ENCODE results near the gene TEKT5. TPM values are rescaled to one million over a fixed set of nuclear protein-coding genes. Genes with fewer than 3 reads are reported as not detected.

Gene TEKT5
- total and polyA plus RNA-seq, 11 donors, result 0.51 to 2.8 TPM; not detected in 9

GRCh38 chr16:10618710-10619209 is 76.0 kb downstream of the TEKT5 start:
- Histone ChIP-seq H3K4me3 (peak overlapping the region in 7 of 12 donors; percentile 18 to 49 (median 42)), H3K4me1 (peaks cover 3 to 47% (median 23%) of the 10 kb centered on the region in 12 donors), H3K9me3 (no peaks in the 10 kb centered on the region), H3K36me3 (no peaks in the 10 kb centered on the region), H3K27me3 (no peaks in the 10 kb centered on the region), H3K27ac (peak overlapping the region in 9 of 12 donors; percentile 13 to 77 (median 60))
- WGBS, 4 donors, result 57 to 68% (median 60%) methylated on average over 12 to 13 of the region's 13 CpGs
- peak in 1 of 4 donors; percentile 22 for ATAC-seq
- intact Hi-C loops (cut with DNase I), result loop anchor here in 3 of 10 donors (5.0 kb wide), 3 partner anchors 36 to 81 kb away; partner anchors contain the start of gene EMP2 (in 2 of the 3)
- no peak for TF ChIP-seq POLR2A (IDR thresholded peaks at IDR 0.05)
- no peak for TF ChIP-seq CTCF (IDR thresholded peaks at IDR 0.05)
- peak in 1 of 5 donors; percentile 36 for DNase-seq

- peaks cover 3 to 47% (median 23%) of the 10 kb centered on the region in 12 donors for H3K4me1 ChIP-seq
- WGBS, 4 donors, result 72 to 78% (median 75%) methylated on average over 11 to 12 of the region's 12 CpGs
- no peaks in the 10 kb centered on the region for H3K27me3 ChIP-seq
- no peak overlapping the region for H3K4me3 ChIP-seq
- H3K27ac ChIP-seq, result peak overlapping the region in 4 of 12 donors; percentile 65 to 86 (median 70)
- TF ChIP-seq CTCF (IDR thresholded peaks at IDR 0.05) (no peak), POLR2A (IDR thresholded peaks at IDR 0.05) (no peak)
- ATAC-seq (no peak), DNase-seq (no peak)
- H3K9me3 ChIP-seq, result no peaks in the 10 kb centered on the region
- no peaks in the 10 kb centered on the region for H3K36me3 ChIP-seq
- intact Hi-C loops (cut with DNase I), result loop anchor here in 4 of 10 donors (2.0 to 5.0 kb wide), 4 partner anchors 36 to 81 kb away; partner anchors contain the start of gene EMP2 (in 3 of the 4)
Observed at GRCh38 chr16:10617662-10618420, 76.9 kb downstream of the TEKT5 start.

GRCh38 chr16:10616756-10617640 is 77.7 kb downstream of the TEKT5 start:
- H3K4me3 ChIP-seq, result peak overlapping the region in 1 of 12 donors; percentile 3
- peak; percentile 69 to 84 (median 76) for DNase-seq
- ATAC-seq, result peak; percentile 72 to 85 (median 82)

More at GRCh38 chr16:10616756-10617640, 77.7 kb downstream of the TEKT5 start:
- Histone ChIP-seq H3K27me3 (no peaks in the 10 kb centered on the region), H3K4me1 (peaks cover 3 to 39% (median 23%) of the 10 kb centered on the region in 12 donors), H3K36me3 (no peaks in the 10 kb centered on the region), H3K27ac (peak overlapping the region; percentile 9 to 86 (median 64)), H3K9me3 (no peaks in the 10 kb centered on the region)
- intact Hi-C loops (cut with DNase I), result loop anchor here in 4 of 10 donors (2.0 to 5.0 kb wide), 4 partner anchors 35 to 80 kb away; partner anchors contain the start of gene EMP2 (in 3 of the 4)
- no peak for TF ChIP-seq POLR2A (IDR thresholded peaks at IDR 0.05)
- peak in 5 of 12 donors; percentile 19 to 35 (median 21) for TF ChIP-seq CTCF (IDR thresholded peaks at IDR 0.05)
- WGBS, 4 donors, result 16 to 48% (median 41%) methylated on average over 8 to 14 of the region's 14 CpGs

Measured in heart left ventricle (tissue), 16 donors.